Measurements from ENCODE around the gene ZDHHC11B.
"Not testable (repeated sequence)": the region's sequence is repeated elsewhere in the genome, so short reads cannot be mapped to it uniquely, and the experiment has no call there.

GRCh38 chr5:787857-788233, 3.3 kb upstream of the ZDHHC11B start:
- not testable (repeated sequence) for TF ChIP-seq CTCF (IDR thresholded peaks at IDR 0.05); POLR2A (IDR thresholded peaks at IDR 0.05; ENCODE audit: low read depth)

All from esophagus muscularis mucosa (tissue), 3 donors.